Type B pancreatic cell (in vitro differentiated cells): ENCODE data around the gene TMEM18. TPM values are rescaled to one million over a fixed set of nuclear protein-coding genes. Genes with fewer than 3 reads are reported as not detected.

Experiments
- DNase-seq: peaks from one replicate; pipeline ENCODE4 v3.0.0; 2021; ENCODE audit warnings: mixed read lengths; ENCODE audit not compliant: unreplicated experiment; ENCODE audit errors: extremely low spot score
- H3K27ac Mint-ChIP-seq: 2 replicates; pipeline ENCODE4 v1.8.0; 2021; ENCODE audit warnings: mild to moderate bottlenecking, mixed read lengths
- H3K27me3 Mint-ChIP-seq: 2 replicates; pipeline ENCODE4 v1.8.0; 2021; ENCODE audit warnings: mixed read lengths
- H3K36me3 Mint-ChIP-seq: 2 replicates; pipeline ENCODE4 v1.8.0; 2021; ENCODE audit warnings: mixed read lengths
- H3K4me1 Mint-ChIP-seq: one replicate; pipeline ENCODE4 v1.8.0; 2021; ENCODE audit warnings: mixed read lengths; ENCODE audit not compliant: unreplicated experiment
- H3K4me3 Mint-ChIP-seq: 2 replicates; pipeline ENCODE4 v1.8.0; 2021; ENCODE audit warnings: mild to moderate bottlenecking, mixed read lengths
- H3K9me3 Mint-ChIP-seq: 2 replicates; pipeline ENCODE4 v1.8.0; 2021; ENCODE audit warnings: mixed read lengths
- CTCF ChIP-seq: fragments of 200-600 bp; sonication (generic); conservative IDR thresholded peaks from 2 replicates; pipeline ENCODE4 v1.5.0; 2021; ENCODE audit warnings: antibody characterized with exemption, mild to moderate bottlenecking
- total RNA-seq: library from RNA; stranded (reverse); gene quantifications from 2 replicates; pipeline ENCODE4 v1.2.1, GENCODE V29; 2021; ENCODE audit warnings: low replicate concordance

TMEM18 gene
- total RNA-seq, 1 donor from 2014 or later = 27.4 TPM

- Mint-ChIP-seq H3K36me3 (no peaks in the 10 kb centered on the region), H3K27ac (no peak overlapping the region), H3K27me3 (peaks cover 16% of the 10 kb centered on the region), H3K4me1 (no peaks in the 10 kb centered on the region), H3K9me3 (no peaks in the 10 kb centered on the region), H3K4me3 (no peak overlapping the region)
- no peak for TF ChIP-seq CTCF
- peak; percentile 47 for DNase-seq
These were observed 35.1 kb downstream of the TMEM18 start for GRCh38 chr2:641872-642815.

GRCh38 chr2:641164-641871, 35.9 kb downstream of the TMEM18 start:
- TF ChIP-seq CTCF = no peak
- DNase-seq = no peak
- Mint-ChIP-seq H3K4me3 (no peak overlapping the region), H3K27ac (no peak overlapping the region), H3K4me1 (no peaks in the 10 kb centered on the region), H3K9me3 (no peaks in the 10 kb centered on the region), H3K27me3 (peaks cover 12% of the 10 kb centered on the region), H3K36me3 (no peaks in the 10 kb centered on the region)

DNA sequence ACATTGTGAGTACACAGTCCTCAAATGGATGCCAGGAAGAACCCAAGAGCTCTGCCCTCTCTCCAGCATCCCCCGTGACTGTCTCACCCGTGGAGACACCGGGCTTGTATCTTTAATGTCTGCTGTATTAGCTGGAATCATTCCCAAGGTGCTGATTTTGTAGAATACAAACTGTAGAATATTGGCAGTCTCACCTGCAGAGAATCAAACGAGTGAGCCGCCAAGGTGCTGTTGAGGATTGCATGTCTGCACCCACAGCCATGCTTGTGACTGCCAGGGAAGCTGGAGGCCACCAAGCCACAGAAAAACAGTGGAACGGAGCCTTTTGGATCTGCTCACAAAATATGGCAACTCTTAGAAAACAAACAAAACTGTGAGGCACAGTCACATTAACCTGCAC, 37.5 kb downstream of the TMEM18 start:
- H3K4me1 Mint-ChIP-seq = peaks cover 5% of the 10 kb centered on the region
- no peaks in the 10 kb centered on the region for H3K36me3 Mint-ChIP-seq
- no peak overlapping the region for H3K27ac Mint-ChIP-seq
- H3K4me3 Mint-ChIP-seq = no peak overlapping the region
- no peak for TF ChIP-seq CTCF
- peaks cover 9% of the 10 kb centered on the region for H3K27me3 Mint-ChIP-seq
- no peak for DNase-seq
- no peaks in the 10 kb centered on the region for H3K9me3 Mint-ChIP-seq

DNA sequence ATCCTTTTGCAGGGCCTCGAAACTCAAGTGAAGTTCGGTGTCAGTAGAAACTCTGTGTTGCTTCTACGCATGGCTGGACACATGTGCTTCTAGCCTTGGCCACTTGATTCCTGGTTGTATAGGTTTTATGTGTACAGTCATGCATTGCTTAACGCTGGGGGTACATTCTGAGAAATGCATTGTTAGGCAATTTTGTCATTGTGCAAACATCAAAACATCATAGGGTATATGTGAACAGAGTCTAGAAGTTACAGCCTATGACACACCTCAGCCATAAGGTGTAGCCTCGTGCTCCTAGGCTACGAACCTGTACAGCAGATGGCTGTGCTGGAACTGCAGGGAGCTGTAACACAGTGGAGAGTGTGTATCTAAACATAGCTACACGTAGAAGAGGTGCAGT, 39.4 kb downstream of the TMEM18 start:
- TF ChIP-seq CTCF = no peak
- peaks cover 3% of the 10 kb centered on the region for H3K27me3 Mint-ChIP-seq
- H3K4me3 Mint-ChIP-seq = no peak overlapping the region
- H3K9me3 Mint-ChIP-seq = no peaks in the 10 kb centered on the region
- no peak for DNase-seq
- no peak overlapping the region for H3K27ac Mint-ChIP-seq
- H3K36me3 Mint-ChIP-seq = no peaks in the 10 kb centered on the region
- H3K4me1 Mint-ChIP-seq = peaks cover 6% of the 10 kb centered on the region

- Mint-ChIP-seq H3K4me1 (peaks cover 6% of the 10 kb centered on the region), H3K27ac (no peak overlapping the region), H3K4me3 (no peak overlapping the region), H3K27me3 (peaks cover 3% of the 10 kb centered on the region), H3K36me3 (no peaks in the 10 kb centered on the region), H3K9me3 (no peaks in the 10 kb centered on the region)
- DNase-seq = peak; percentile 53
- TF ChIP-seq CTCF = no peak
These were observed 39.8 kb downstream of the TMEM18 start for GRCh38 chr2:637406-637776.
